A549 (cell line): ENCODE data around the gene RBM46. TPM values are rescaled to one million over a fixed set of nuclear protein-coding genes. Genes with fewer than 3 reads are reported as not detected.
A peak's percentile ranks its signal among the peaks of the same experiment; 100 is the strongest.

ENCODE experiments used
- ATAC-seq, 2 experiments: fragments of 200-7000 bp in 1 of 2; fragments of >200 bp in 1 of 2; cut with Nextera tagmentation in 1 of 2; cut with Tn5 transposase in 1 of 2; 3 replicates each; pipeline versions ENCODE4 v1.8.0 to v1.9.1; 2018 to 2020; ENCODE audit warnings: mild to moderate bottlenecking in 1 of 2, moderate library complexity in 1 of 2
- CTCF ChIA-PET: fragments of 300-600 bp; sonication (Branson Sonifier 250); formaldehyde crosslinking; extraction: SDS; loops from one replicate; lab custom pipeline; 2021; ENCODE audit warnings: antibody characterized with exemption, inconsistent platforms; lab: Yijun Ruan, JAX
- POLR2A ChIA-PET: fragments of 350-600 bp; formaldehyde crosslinking; extraction: SDS; loops from one replicate; lab custom pipeline; 2021; ENCODE audit warnings: antibody characterized with exemption, inconsistent platforms; lab: Yijun Ruan, JAX
- DNase-seq, 2 experiments: peaks; one replicate each; pipeline versions ENCODE4 v3.0.0 to v3.0.0-alpha.2; 2011 to 2016; ENCODE audit warnings: low read depth in 1 of 2, low spot score in 1 of 2
- FAIRE-seq: peaks from 2 replicates; lab custom pipeline; 2011; peaks lifted over from hg19 to GRCh38; lab: Jason Lieb, UNC
- H3K27ac ChIP-seq, 2 experiments: fragments of >200 bp; sonication (Bioruptor Twin); formaldehyde crosslinking; 3 replicates each; pipeline ENCODE4 v1.5.1; 2016 to 2017
- H3K4me1 ChIP-seq: fragments of >200 bp; sonication (Bioruptor Twin); formaldehyde crosslinking; 3 replicates; pipeline ENCODE4 v1.6.1; 2016
- H3K4me2 ChIP-seq: fragments of >200 bp; sonication (Bioruptor Twin); formaldehyde crosslinking; 3 replicates; pipeline ENCODE4 v1.6.1; 2016
- H3K4me3 ChIP-seq: fragments of >200 bp; sonication (Bioruptor Twin); formaldehyde crosslinking; 3 replicates; pipeline ENCODE4 v1.5.1; 2016
- H3K9me3 ChIP-seq: fragments of >200 bp; sonication (Bioruptor Twin); formaldehyde crosslinking; 3 replicates; pipeline ENCODE4 v1.6.1; 2016
- BCL3 ChIP-seq: fragments of >200 bp; sonication (Bioruptor Twin); formaldehyde crosslinking; IDR thresholded peaks from 3 replicates; pipeline ENCODE4 v1.6.1; 2016
- BHLHE40 ChIP-seq: IDR thresholded peaks from 2 replicates; pipeline ENCODE4 v1.6.1; 2012; ENCODE audit warnings: low read depth, low read length, inconsistent platforms
- CBX8 ChIP-seq: fragments of 200-600 bp; sonication (generic); IDR thresholded peaks from 2 replicates; pipeline ENCODE4 v1.6.1; 2016
- CEBPB ChIP-seq, 2 experiments: fragments of >200 bp in 1 of 2; sonication (Bioruptor Twin) in 1 of 2; formaldehyde crosslinking in 1 of 2; IDR thresholded peaks; 2 replicates each; pipeline ENCODE4 v1.6.1; 2012 to 2016
- EHF ChIP-seq: fragments of 250-450 bp; sonication (Bioruptor Pico); IDR thresholded peaks from 2 replicates; pipeline ENCODE4 v1.5.0; 2020; ENCODE audit warnings: mild to moderate bottlenecking
- EHMT2 ChIP-seq: fragments of 200-600 bp; sonication (generic); IDR thresholded peaks from 2 replicates; pipeline ENCODE4 v1.6.1; 2016; ENCODE audit warnings: antibody characterized with exemption, low read depth, mild to moderate bottlenecking, moderate library complexity
- FOSB ChIP-seq: fragments of 250-450 bp; sonication (Bioruptor Pico); IDR thresholded peaks from 2 replicates; pipeline ENCODE4 v1.5.0; 2020; ENCODE audit warnings: mild to moderate bottlenecking, moderate library complexity
- FOSL2 ChIP-seq, 2 experiments: fragments of 450-650 bp in 1 of 2; fragments of >200 bp in 1 of 2; sonication (Bioruptor Twin) in 1 of 2; formaldehyde crosslinking; IDR thresholded peaks; 2 replicates each; pipeline versions ENCODE4 v1.5.0 to v1.6.1; 2016 to 2020; ENCODE audit warnings: mild to moderate bottlenecking in 1 of 2, moderate library complexity in 1 of 2
- HDAC2 ChIP-seq: fragments of 200-600 bp; sonication (generic); IDR thresholded peaks from 2 replicates; pipeline ENCODE4 v1.6.1; 2016
- HES2 ChIP-seq: fragments of >200 bp; sonication (Bioruptor Twin); formaldehyde crosslinking; IDR thresholded peaks from 2 replicates; pipeline ENCODE4 v1.6.1; 2016
- HMGXB4 ChIP-seq: fragments of 250-450 bp; sonication (Bioruptor Pico); IDR thresholded peaks from 2 replicates; pipeline ENCODE4 v1.5.0; 2021; ENCODE audit warnings: mild to moderate bottlenecking, moderate library complexity, borderline replicate concordance
- HOXA7 ChIP-seq: fragments of 250-450 bp; sonication (Bioruptor Pico); IDR thresholded peaks from 2 replicates; pipeline ENCODE4 v1.5.0; 2020; ENCODE audit warnings: mild to moderate bottlenecking, moderate library complexity
- HOXB13 ChIP-seq: fragments of 250-450 bp; sonication (Bioruptor Pico); IDR thresholded peaks from 2 replicates; pipeline ENCODE4 v1.5.0; 2020; ENCODE audit warnings: low read depth, mild to moderate bottlenecking, moderate library complexity
- HOXB5 ChIP-seq: fragments of 250-450 bp; sonication (Bioruptor Pico); IDR thresholded peaks from 2 replicates; pipeline ENCODE4 v1.5.0; 2020; ENCODE audit warnings: mild to moderate bottlenecking, moderate library complexity
- JUNB ChIP-seq: fragments of >200 bp; sonication (Bioruptor Twin); formaldehyde crosslinking; IDR thresholded peaks from 2 replicates; pipeline ENCODE4 v1.6.1; 2016
- MAFK ChIP-seq: fragments of 450-650 bp; IDR thresholded peaks from 2 replicates; pipeline ENCODE4 v1.6.1; 2014; ENCODE audit not compliant: partially characterized antibody
- NFE2L2 ChIP-seq: fragments of 150-350 bp; conservative IDR thresholded peaks from 2 replicates; pipeline ENCODE4 v1.6.1; 2014; ENCODE audit warnings: low read length
- NPAS2 ChIP-seq: fragments of 250-450 bp; sonication (Bioruptor Pico); IDR thresholded peaks from 2 replicates; pipeline ENCODE4 v1.8.0; 2022; ENCODE audit warnings: mild to moderate bottlenecking, moderate library complexity, borderline replicate concordance
- PBX3 ChIP-seq: IDR thresholded peaks from 2 replicates; pipeline ENCODE4 v1.6.1; 2012
- PHF8 ChIP-seq: fragments of 200-600 bp; sonication (generic); IDR thresholded peaks from 2 replicates; pipeline ENCODE4 v1.6.1; 2016; ENCODE audit warnings: low read depth, mild to moderate bottlenecking, antibody characterized with exemption, moderate library complexity, borderline replicate concordance
- POLR2AphosphoS2 ChIP-seq: conservative IDR thresholded peaks from 2 replicates; pipeline ENCODE4 v1.6.1; 2012; ENCODE audit warnings: low read length, improper control_type of control experiment, inconsistent platforms
- RAD21 ChIP-seq, 2 experiments: fragments of >200 bp in 1 of 2; sonication (Bioruptor Twin) in 1 of 2; formaldehyde crosslinking in 1 of 2; IDR thresholded peaks in 1 of 2; conservative IDR thresholded peaks in 1 of 2; 2 replicates in 1 of 2; 3 replicates in 1 of 2; pipeline ENCODE4 v1.6.1; 2012 to 2018; ENCODE audit warnings: inconsistent platforms in 1 of 2
- RARB ChIP-seq: fragments of 250-450 bp; sonication (Bioruptor Pico); IDR thresholded peaks from 2 replicates; pipeline ENCODE4 v1.8.0; 2021; ENCODE audit warnings: mild to moderate bottlenecking, moderate library complexity
- TP53 ChIP-seq: fragments of 250-450 bp; sonication (Bioruptor Pico); IDR thresholded peaks from 2 replicates; pipeline ENCODE4 v1.5.0; 2021; ENCODE audit warnings: mild to moderate bottlenecking, moderate library complexity
- ZC3H11A ChIP-seq: fragments of 450-650 bp; IDR thresholded peaks from 2 replicates; pipeline ENCODE4 v1.6.1; 2014; ENCODE audit warnings: antibody characterized with exemption, mild to moderate bottlenecking
- ZSCAN20 ChIP-seq: fragments of 250-450 bp; sonication (Bioruptor Pico); IDR thresholded peaks from 2 replicates; pipeline ENCODE4 v1.8.0; 2022; ENCODE audit warnings: mild to moderate bottlenecking, moderate library complexity
- WGBS: methylation state at CpG from one replicate; pipeline ENCODE4 v1.1.6; 2017; ENCODE audit errors: missing lambda C conversion rate; 5-methylcytosine and 5-hydroxymethylcytosine counted together
- polyA plus RNA-seq, 4 experiments: library from polyadenylated mRNA; depleted of rRNA in 3 of 4; stranded (reverse); fragments of >200 nt; fragmentation: RNase III in 1 of 4; extraction: RNeasy Plus Mini Kit Qiagen cat#74134 plus additional on column Dnase treatment in 1 of 4; gene quantifications; 2 replicates in 3 of 4; 3 replicates in 1 of 4; pipeline ENCODE4 v1.2.3, GENCODE V29; 2011 to 2017

RBM46 gene
- polyA plus RNA-seq, 2 of the 4 experiments (the other 2 are of a cell fraction), result not detected

GRCh38 chr4:154818230-154818629 is 37.2 kb downstream of the RBM46 start:
- no peaks in the 10 kb centered on the region for H3K9me3 ChIP-seq
- peaks cover 3% of the 10 kb centered on the region; the same call in 1 of the 3 replicates for H3K4me1 ChIP-seq
- no peak overlapping the region for H3K4me3 ChIP-seq
- FAIRE-seq (no peak), ATAC-seq (no peak), DNase-seq (no peak)
- ChIA-PET CTCF (no interaction called here), POLR2A (no interaction called here)
- no peak overlapping the region for H3K27ac ChIP-seq
- no peak overlapping the region for H3K4me2 ChIP-seq
- no peak for TF ChIP-seq BHLHE40
- no peak for TF ChIP-seq EHF (CRISPR knock-in tag)
- TF ChIP-seq, all 56 proteins: peak for 0

- H3K4me2 ChIP-seq, result no peak overlapping the region
- DNase-seq, result no peak
- no peak for TF ChIP-seq HOXB13
- TF ChIP-seq HMGXB4, result no peak
- peak; percentile 64 for TF ChIP-seq NFE2L2
- TF ChIP-seq HDAC2, result no peak
- no peak for TF ChIP-seq HOXB5
- no peak for TF ChIP-seq ZC3H11A
- TF ChIP-seq JUNB, result no peak
- no peak for TF ChIP-seq CEBPB (IDR thresholded peaks at IDR 0.05)
- no peak for TF ChIP-seq ZSCAN20 (CRISPR knock-in tag)
- TF ChIP-seq MAFK, result peak; percentile 92
- no peak for TF ChIP-seq RAD21 (conservative IDR thresholded peaks at IDR 0.05 in 1 of 2, IDR thresholded peaks at IDR 0.05 in 1 of 2)
- TF ChIP-seq RARB (CRISPR knock-in tag), result no peak
- TF ChIP-seq PHF8, result no peak
- no peak for TF ChIP-seq FOSB
- ChIA-PET CTCF (interaction anchor here (0.6 kb wide), 1 partner anchor 59 kb away, joined by 3 read pairs; no protein-coding TSS in a partner anchor), POLR2A (no interaction called here)
- no peak overlapping the region for H3K27ac ChIP-seq
- H3K4me1 ChIP-seq, result peaks cover 3% of the 10 kb centered on the region; the same call in 1 of the 3 replicates
- no peak for FAIRE-seq
- H3K9me3 ChIP-seq, result no peaks in the 10 kb centered on the region
- no peak for ATAC-seq
- H3K4me3 ChIP-seq, result no peak overlapping the region
These were observed 41.7 kb downstream of the RBM46 start for GRCh38 chr4:154822775-154823174.

- WGBS, result 26% methylated on average over 3 of the region's 3 CpGs
- TF ChIP-seq ZSCAN20 (CRISPR knock-in tag) (no peak), HDAC2 (no peak), NFE2L2 (no peak), HOXB13 (no peak), JUNB (no peak), CBX8 (no peak), TP53 (CRISPR knock-in tag) (no peak), HES2 (no peak), PBX3 (no peak), BCL3 (no peak), EHMT2 (no peak), FOSB (no peak), HOXA7 (no peak), FOSL2 (IDR thresholded peaks at IDR 0.05) (no peak), FOSL2 (CRISPR knock-in tag; IDR thresholded peaks at IDR 0.05) (no peak), NPAS2 (no peak), POLR2AphosphoS2 (no peak)
- FAIRE-seq, result no peak
- Histone ChIP-seq H3K9me3 (no peaks in the 10 kb centered on the region), H3K4me3 (no peak overlapping the region), H3K4me2 (no peak overlapping the region), H3K27ac (no peak overlapping the region), H3K4me1 (no peaks in the 10 kb centered on the region)
- ChIA-PET POLR2A (no interaction called here), CTCF (no interaction called here)
- no peak for DNase-seq
- no peak for ATAC-seq
These were observed 55.0 kb downstream of the RBM46 start for GRCh38 chr4:154836030-154836429.
